Caco-2 (cell line): ENCODE data around the gene MED13L. TPM values are rescaled to one million over a fixed set of nuclear protein-coding genes. Genes with fewer than 3 reads are reported as not detected.
A peak's percentile ranks its signal among the peaks of the same experiment; 100 is the strongest.

ENCODE experiments used
- BruUV-seq: library from RNA; stranded (reverse); fragments of 400-500 nt; replicated peaks from 2 replicates; lab custom pipeline; 2021; lab: Mats Ljungman, UMichigan
- CTCF ChIA-PET: fragments of 300-600 bp; sonication (Branson Sonifier 250); formaldehyde crosslinking; loops from one replicate; lab custom pipeline; 2022; ENCODE audit warnings: antibody characterized with exemption; lab: Charles Lee
- POLR2A ChIA-PET: fragments of 300-600 bp; sonication (Branson Sonifier 250); formaldehyde crosslinking; loops from one replicate; lab custom pipeline; 2022; ENCODE audit warnings: antibody characterized with exemption; lab: Charles Lee
- DNase-seq, 2 experiments: peaks; one replicate each; pipeline versions ENCODE4 v3.0.0 to v3.0.0-alpha.2; 2020 to 2022
- H3K27me3 ChIP-seq: replicated peaks from 2 replicates; pipeline ENCODE4 v1.6.0; 2011; ENCODE audit warnings: low read length; ENCODE audit not compliant: control insufficient read depth, insufficient read depth
- H3K36me3 ChIP-seq: 2 replicates; pipeline ENCODE4 v1.5.1; 2011; ENCODE audit warnings: low read length; ENCODE audit not compliant: control insufficient read depth, insufficient read depth
- H3K4me1 ChIP-seq: fragments of 250-450 bp; sonication (Bioruptor Pico); 2 replicates; pipeline ENCODE4 v1.5.1; 2020; ENCODE audit warnings: mild to moderate bottlenecking
- H3K4me3 ChIP-seq: 2 replicates; pipeline ENCODE4 v1.5.1; 2011; ENCODE audit warnings: low read depth, mild to moderate bottlenecking, control low read depth, low read length
- H3K9me3 ChIP-seq: fragments of 250-450 bp; sonication (Bioruptor Pico); 2 replicates; pipeline ENCODE4 v1.5.1; 2020; ENCODE audit warnings: mild to moderate bottlenecking, moderate library complexity
- H3K27ac Mint-ChIP-seq: one replicate; pipeline ENCODE4 v1.8.0; 2022; ENCODE audit warnings: mixed read lengths; ENCODE audit not compliant: unreplicated experiment
- H3K27me3 Mint-ChIP-seq: one replicate; pipeline ENCODE4 v1.8.0; 2022; ENCODE audit warnings: mixed read lengths; ENCODE audit not compliant: insufficient read depth, unreplicated experiment
- H3K36me3 Mint-ChIP-seq: one replicate; pipeline ENCODE4 v1.8.0; 2022; ENCODE audit warnings: mild to moderate bottlenecking, mixed read lengths; ENCODE audit not compliant: insufficient read depth, unreplicated experiment
- H3K4me1 Mint-ChIP-seq: one replicate; pipeline ENCODE4 v1.8.0; 2022; ENCODE audit warnings: low read depth, mixed read lengths; ENCODE audit not compliant: unreplicated experiment
- H3K4me3 Mint-ChIP-seq: one replicate; pipeline ENCODE4 v1.8.0; 2022; ENCODE audit warnings: mild to moderate bottlenecking, moderate library complexity, mixed read lengths; ENCODE audit not compliant: unreplicated experiment
- H3K9me3 Mint-ChIP-seq: one replicate; pipeline ENCODE4 v1.8.0; 2022; ENCODE audit warnings: mixed read lengths; ENCODE audit not compliant: unreplicated experiment
- intact Hi-C: fragments of 100-400 bp; cut with micrococcal nuclease; formaldehyde crosslinking; loops from one replicate; pipeline ENCODE4 v1.10.0; 2022; ENCODE audit not compliant: unreplicated experiment
- total RNA-seq: library from RNA; stranded (reverse); gene quantifications from 2 replicates; pipeline ENCODE4 v1.2.3, GENCODE V29; 2022
- TF ChIP-seq, protein P1 (sequence below), 2 experiments: fragments of 200-600 bp in 1 of 2; IDR thresholded peaks; 1 replicate in 1 of 2; 2 replicates in 1 of 2; pipeline versions ENCODE4 v1.5.1 to v1.8.0; 2011 to 2022; ENCODE audit warnings: antibody characterized with exemption in 1 of 2, control low read depth in 1 of 2, inconsistent platforms in 1 of 2, low read depth in 1 of 2, low read length in 1 of 2, mild to moderate bottlenecking in 1 of 2, moderate library complexity in 1 of 2; ENCODE audit not compliant: insufficient read depth in 1 of 2, severe bottlenecking in 1 of 2, unreplicated experiment in 1 of 2

MED13L gene
- total RNA-seq, 1 experiment from 2014 or later, result 160 TPM

DNA sequence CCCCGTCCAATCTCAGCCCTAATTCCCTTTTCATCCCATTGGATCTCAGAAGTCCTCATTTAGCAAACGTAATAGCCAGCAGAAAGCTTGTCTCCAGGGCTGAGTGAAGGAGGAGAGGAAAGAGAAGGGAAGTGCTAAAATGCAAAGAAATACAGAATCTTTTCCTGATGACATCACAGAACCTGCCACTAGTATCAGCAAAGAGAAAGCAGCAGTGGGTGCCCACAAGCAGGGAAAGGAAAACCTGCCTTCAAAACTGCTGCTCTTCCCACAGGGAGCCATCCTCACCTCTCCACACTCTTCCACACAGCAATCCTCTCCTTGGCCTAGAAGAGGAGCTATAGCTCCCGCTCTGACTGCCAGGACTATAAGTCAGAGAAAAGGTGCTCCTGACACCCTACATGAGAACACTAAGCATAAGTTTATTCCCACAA, 11.3 kb downstream of the MED13L start:
- peaks cover 8% of the 10 kb centered on the region for H3K4me1 Mint-ChIP-seq
- no peak overlapping the region for H3K4me3 Mint-ChIP-seq
- no peak overlapping the region for H3K4me3 ChIP-seq
- H3K36me3 Mint-ChIP-seq, result no peaks in the 10 kb centered on the region
- no peaks in the 10 kb centered on the region for H3K27me3 Mint-ChIP-seq
- H3K9me3 ChIP-seq, result no peaks in the 10 kb centered on the region
- H3K9me3 Mint-ChIP-seq, result no peaks in the 10 kb centered on the region
- H3K36me3 ChIP-seq, result no peaks in the 10 kb centered on the region; the same call in 1 of the 2 replicates
- ChIA-PET POLR2A (interaction anchor here (0.7 kb wide), 1 partner anchor 233 kb away, joined by 4 read pairs; no protein-coding TSS in a partner anchor), CTCF (interaction anchor here (0.6 to 1.6 kb wide), 2 partner anchors 11 to 371 kb away, joined by 3 to 4 read pairs; partner anchors contain the start of gene MED13L)
- H3K27me3 ChIP-seq, result no peaks in the 10 kb centered on the region
- H3K27ac Mint-ChIP-seq, result no peak overlapping the region
- no peak for DNase-seq
- H3K4me1 ChIP-seq, result peaks cover 66% of the 10 kb centered on the region
- BruUV-seq, result no TSS peak
- TF ChIP-seq, protein P1, sequence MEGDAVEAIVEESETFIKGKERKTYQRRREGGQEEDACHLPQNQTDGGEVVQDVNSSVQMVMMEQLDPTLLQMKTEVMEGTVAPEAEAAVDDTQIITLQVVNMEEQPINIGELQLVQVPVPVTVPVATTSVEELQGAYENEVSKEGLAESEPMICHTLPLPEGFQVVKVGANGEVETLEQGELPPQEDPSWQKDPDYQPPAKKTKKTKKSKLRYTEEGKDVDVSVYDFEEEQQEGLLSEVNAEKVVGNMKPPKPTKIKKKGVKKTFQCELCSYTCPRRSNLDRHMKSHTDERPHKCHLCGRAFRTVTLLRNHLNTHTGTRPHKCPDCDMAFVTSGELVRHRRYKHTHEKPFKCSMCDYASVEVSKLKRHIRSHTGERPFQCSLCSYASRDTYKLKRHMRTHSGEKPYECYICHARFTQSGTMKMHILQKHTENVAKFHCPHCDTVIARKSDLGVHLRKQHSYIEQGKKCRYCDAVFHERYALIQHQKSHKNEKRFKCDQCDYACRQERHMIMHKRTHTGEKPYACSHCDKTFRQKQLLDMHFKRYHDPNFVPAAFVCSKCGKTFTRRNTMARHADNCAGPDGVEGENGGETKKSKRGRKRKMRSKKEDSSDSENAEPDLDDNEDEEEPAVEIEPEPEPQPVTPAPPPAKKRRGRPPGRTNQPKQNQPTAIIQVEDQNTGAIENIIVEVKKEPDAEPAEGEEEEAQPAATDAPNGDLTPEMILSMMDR (IDR thresholded peaks at IDR 0.05; ENCODE audit: insufficient read depth in 1 of 2, low read depth in 1 of 2, low read length in 1 of 2, severe bottlenecking in 1 of 2, unreplicated experiment in 1 of 2), result peak in 1 of 2 experiments; percentile 6
- intact Hi-C loops, result no loop called here

DNA sequence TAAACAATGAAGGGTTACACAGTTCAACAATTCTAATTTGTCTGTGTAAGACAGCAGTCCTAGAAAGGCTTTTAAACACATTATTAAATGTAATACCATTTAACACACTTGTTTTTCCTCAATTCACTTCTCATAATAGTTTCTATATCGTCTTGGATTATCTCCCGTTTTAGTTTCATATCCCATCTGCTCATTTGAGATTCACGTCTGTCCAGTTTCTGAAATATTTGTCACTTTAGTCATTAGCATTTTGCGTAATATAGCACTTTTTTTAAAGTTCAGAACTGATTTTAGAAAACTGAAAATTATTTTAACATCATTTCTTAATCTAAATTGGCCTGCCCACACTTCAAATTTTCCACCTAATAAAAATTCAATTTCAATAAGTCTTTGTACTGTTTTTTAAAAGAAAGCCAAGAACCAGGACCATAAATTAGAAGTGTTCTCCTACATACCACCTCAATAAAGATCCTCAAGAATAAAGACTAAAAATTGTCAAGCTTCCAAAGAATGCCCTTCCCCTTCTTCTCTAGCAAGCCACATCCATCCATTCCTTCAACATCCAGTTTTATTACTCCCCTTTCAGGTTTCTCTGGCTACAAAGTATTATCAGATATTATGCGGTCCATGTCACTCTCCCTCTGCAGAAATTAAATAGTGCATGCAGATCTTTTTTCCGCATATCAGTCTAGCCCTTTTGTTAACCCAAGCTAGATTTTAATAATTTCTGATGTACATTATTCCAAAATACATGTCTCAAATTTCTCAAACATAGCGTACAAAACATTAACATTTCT, 11.9 kb downstream of the MED13L start:
- no peaks in the 10 kb centered on the region for H3K27me3 ChIP-seq
- H3K4me3 Mint-ChIP-seq, result no peak overlapping the region
- H3K36me3 ChIP-seq, result no peaks in the 10 kb centered on the region; the same call in 1 of the 2 replicates
- TF ChIP-seq, protein P1 (IDR thresholded peaks at IDR 0.05; ENCODE audit: insufficient read depth in 1 of 2, low read depth in 1 of 2, low read length in 1 of 2, severe bottlenecking in 1 of 2, unreplicated experiment in 1 of 2), result no peak
- no peak overlapping the region for H3K4me3 ChIP-seq
- ChIA-PET POLR2A (no interaction called here), CTCF (interaction anchor here (1.6 kb wide), 1 partner anchor 12 kb away, joined by 4 read pairs; the partner anchor contains the start of gene MED13L)
- H3K4me1 Mint-ChIP-seq, result peaks cover 14% of the 10 kb centered on the region
- BruUV-seq, result no TSS peak
- peaks cover 66% of the 10 kb centered on the region for H3K4me1 ChIP-seq
- H3K9me3 ChIP-seq, result no peaks in the 10 kb centered on the region
- H3K27ac Mint-ChIP-seq, result no peak overlapping the region
- no peaks in the 10 kb centered on the region for H3K9me3 Mint-ChIP-seq
- no peaks in the 10 kb centered on the region for H3K36me3 Mint-ChIP-seq
- intact Hi-C loops, result no loop called here
- H3K27me3 Mint-ChIP-seq, result no peaks in the 10 kb centered on the region
- DNase-seq, result no peak

DNA sequence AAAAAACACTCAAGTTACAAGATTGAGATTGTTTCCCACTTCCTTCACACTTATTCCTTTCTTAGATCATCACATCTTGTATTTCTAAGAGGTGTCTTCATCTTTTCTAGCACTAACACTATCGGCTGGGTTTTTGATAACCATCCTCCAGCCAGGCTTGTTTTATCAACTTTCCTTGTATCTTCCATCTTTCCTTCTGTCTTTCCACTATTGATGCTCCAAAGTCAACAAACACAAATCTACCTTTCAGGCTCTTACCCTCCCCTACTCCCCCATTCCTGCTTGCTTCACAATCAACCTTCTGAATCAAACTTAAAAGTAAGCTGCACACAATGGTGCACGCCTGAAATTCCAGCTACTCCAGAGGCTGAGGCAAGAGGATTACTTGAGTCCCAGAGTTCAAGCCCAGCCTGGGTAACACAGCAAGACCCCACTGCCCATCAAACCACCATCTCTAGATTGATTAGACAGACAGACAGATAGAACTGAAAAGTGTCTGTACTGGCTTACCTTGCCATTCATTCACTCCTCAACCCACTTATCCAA, 12.9 kb downstream of the MED13L start:
- ChIA-PET POLR2A (no interaction called here), CTCF (interaction anchor here (0.6 kb wide), 1 partner anchor 32 kb away, joined by 6 read pairs; no protein-coding TSS in a partner anchor)
- Histone ChIP-seq H3K9me3 (no peaks in the 10 kb centered on the region), H3K4me1 (peaks cover 66% of the 10 kb centered on the region), H3K27me3 (no peaks in the 10 kb centered on the region), H3K4me3 (no peak overlapping the region), H3K36me3 (no peaks in the 10 kb centered on the region; the same call in 1 of the 2 replicates)
- H3K27me3 Mint-ChIP-seq, result no peaks in the 10 kb centered on the region
- no TSS peak for BruUV-seq
- no peaks in the 10 kb centered on the region for H3K36me3 Mint-ChIP-seq
- peaks cover 19% of the 10 kb centered on the region for H3K4me1 Mint-ChIP-seq
- DNase-seq, result no peak
- no peak overlapping the region for H3K27ac Mint-ChIP-seq
- H3K4me3 Mint-ChIP-seq, result no peak overlapping the region
- H3K9me3 Mint-ChIP-seq, result no peaks in the 10 kb centered on the region
- TF ChIP-seq, protein P1 (IDR thresholded peaks at IDR 0.05; ENCODE audit: insufficient read depth in 1 of 2, low read depth in 1 of 2, low read length in 1 of 2, severe bottlenecking in 1 of 2, unreplicated experiment in 1 of 2), result no peak
- intact Hi-C loops, result no loop called here
